GM23248 (cell line): ENCODE measurements around the gene ASXL1.

Experiments
- EZH2 ChIP-seq: fragments of 200-600 bp; sonication (generic); IDR thresholded peaks from 2 replicates; pipeline ENCODE4 v1.6.1; 2018; ENCODE audit warnings: antibody characterized with exemption, mild to moderate bottlenecking; ENCODE audit not compliant: insufficient read depth, poor library complexity, severe bottlenecking
- EZH2phosphoT487 ChIP-seq: fragments of 200-600 bp; sonication (generic); IDR thresholded peaks from 2 replicates; pipeline ENCODE4 v1.6.1; 2018; ENCODE audit warnings: antibody characterized with exemption, moderate library complexity, mild to moderate bottlenecking, low read depth; ENCODE audit not compliant: insufficient read depth

DNA sequence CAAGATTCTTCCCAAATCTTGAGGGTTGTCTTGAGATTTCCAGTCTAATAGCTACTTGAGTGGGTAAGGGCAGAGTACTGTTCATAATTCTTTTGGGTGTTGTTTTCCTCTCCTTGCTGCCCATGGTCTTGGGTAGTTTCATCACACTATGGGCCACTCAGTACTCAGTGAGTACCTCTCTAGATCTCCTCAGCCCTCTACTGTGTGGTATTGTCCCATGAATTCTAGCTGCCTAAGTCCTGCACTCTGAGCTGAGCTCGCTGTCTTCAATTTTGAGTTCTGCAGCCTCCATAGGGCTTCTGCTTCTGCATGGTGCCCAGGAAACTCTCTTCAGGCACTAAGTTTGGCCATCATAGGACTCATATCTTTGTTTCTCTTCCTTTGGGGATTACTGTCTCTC is 42.3 kb downstream of the ASXL1 start:
- TF ChIP-seq EZH2 (no peak), EZH2phosphoT487 (no peak)
